ENCODE data around the gene SGCB. TPM values are rescaled to one million over a fixed set of nuclear protein-coding genes. Genes with fewer than 3 reads are reported as not detected.

SGCB gene
- total RNA-seq, 1 donor from 2014 or later, result 94.2 TPM

DNA sequence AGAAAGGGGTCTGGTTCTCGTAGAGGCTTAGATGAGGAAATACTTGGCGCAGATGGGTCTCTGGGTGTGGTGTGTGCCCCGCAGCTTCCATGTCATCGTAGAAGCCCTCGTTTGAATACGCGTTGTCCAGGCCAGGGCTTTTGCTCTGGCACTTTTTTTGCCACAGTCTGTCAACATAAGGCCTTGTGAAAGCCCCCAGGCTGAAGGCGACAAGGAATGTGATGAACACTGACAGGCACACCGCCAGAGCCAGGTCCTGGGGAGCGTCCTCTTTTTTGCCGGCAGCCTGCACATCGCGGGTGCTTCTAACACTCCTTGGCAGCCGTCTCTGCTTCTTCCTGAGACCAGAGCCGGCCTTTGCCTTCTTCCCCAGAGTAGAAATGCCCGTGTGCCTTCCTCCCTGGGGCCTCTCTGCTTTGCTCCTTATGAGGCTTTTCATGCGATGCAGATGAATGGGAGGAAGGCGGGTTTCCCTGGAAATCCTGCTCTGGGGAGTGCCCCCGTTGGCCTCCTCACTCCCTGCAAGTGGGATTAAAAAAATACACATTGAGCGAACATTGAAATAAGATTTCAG lies 42.4 kb downstream of the SGCB start:
- no peak overlapping the region for H3K27ac Mint-ChIP-seq (ENCODE audit: unreplicated experiment)
- no peaks in the 10 kb centered on the region for H3K27me3 Mint-ChIP-seq (ENCODE audit: low read depth)
- no peak for DNase-seq (ENCODE audit: low spot score)
- H3K4me3 Mint-ChIP-seq (ENCODE audit: unreplicated experiment), result no peak overlapping the region
- H3K9me3 Mint-ChIP-seq (ENCODE audit: low read depth), result peaks cover 35% of the 10 kb centered on the region
- H3K4me1 Mint-ChIP-seq (ENCODE audit: low read depth), result no peaks in the 10 kb centered on the region
- TF ChIP-seq CTCF (IDR thresholded peaks at IDR 0.05), result no peak
- peaks cover 24% of the 10 kb centered on the region for H3K36me3 Mint-ChIP-seq (ENCODE audit: low read depth)

Other genes starting within 250 kb of the SGCB start
- 51.8 to 74.9 TPM (median 69.3 TPM) in 3 replicates for gene DCUN1D4, start 195.1 kb downstream of the SGCB start, total RNA-seq
- gene LRRC66, start 17.9 kb downstream of the SGCB start, total RNA-seq, result 0.57 to 1.5 TPM (median 0.77 TPM) in 3 replicates
- 17.9 to 18.7 TPM (median 18.6 TPM) in 3 replicates for gene SPATA18, start 13.0 kb upstream of the SGCB start, total RNA-seq